DOHH2 (cell line): ENCODE results near the gene ITGAX.

Source experiments
- EZH2phosphoT487 ChIP-seq: fragments of 200-600 bp; sonication (generic); IDR thresholded peaks from 2 replicates; pipeline ENCODE4 v1.6.1; 2017; ENCODE audit warnings: borderline replicate concordance, mild to moderate bottlenecking, antibody characterized with exemption, low read length, moderate library complexity, mixed read lengths
- TF ChIP-seq, protein P1 (sequence below): fragments of 200-600 bp; sonication (generic); IDR thresholded peaks from one replicate; pipeline ENCODE4 v1.5.1; 2014; ENCODE audit warnings: antibody characterized with exemption, mild to moderate bottlenecking, low read depth, low read length; ENCODE audit not compliant: poor library complexity, severe bottlenecking

DNA sequence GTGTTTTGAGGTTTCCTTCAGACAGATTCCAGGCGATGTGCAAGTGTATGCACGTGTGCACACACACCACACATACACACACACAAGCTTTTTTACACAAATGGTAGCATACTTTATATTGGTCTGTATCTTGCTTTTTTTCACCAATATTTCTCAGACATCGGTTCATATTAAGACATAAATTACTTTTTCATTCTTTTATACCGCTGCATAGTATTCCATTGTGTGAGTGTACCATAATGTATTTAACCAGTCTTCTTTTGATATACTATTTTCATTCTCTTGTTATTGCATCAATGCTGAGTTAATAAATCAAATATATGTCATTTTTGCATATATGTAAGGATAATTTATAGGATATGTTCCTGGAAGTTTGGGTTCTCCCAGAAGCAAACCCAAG is 22.4 kb upstream of the ITGAX start:
- TF ChIP-seq, protein P1, sequence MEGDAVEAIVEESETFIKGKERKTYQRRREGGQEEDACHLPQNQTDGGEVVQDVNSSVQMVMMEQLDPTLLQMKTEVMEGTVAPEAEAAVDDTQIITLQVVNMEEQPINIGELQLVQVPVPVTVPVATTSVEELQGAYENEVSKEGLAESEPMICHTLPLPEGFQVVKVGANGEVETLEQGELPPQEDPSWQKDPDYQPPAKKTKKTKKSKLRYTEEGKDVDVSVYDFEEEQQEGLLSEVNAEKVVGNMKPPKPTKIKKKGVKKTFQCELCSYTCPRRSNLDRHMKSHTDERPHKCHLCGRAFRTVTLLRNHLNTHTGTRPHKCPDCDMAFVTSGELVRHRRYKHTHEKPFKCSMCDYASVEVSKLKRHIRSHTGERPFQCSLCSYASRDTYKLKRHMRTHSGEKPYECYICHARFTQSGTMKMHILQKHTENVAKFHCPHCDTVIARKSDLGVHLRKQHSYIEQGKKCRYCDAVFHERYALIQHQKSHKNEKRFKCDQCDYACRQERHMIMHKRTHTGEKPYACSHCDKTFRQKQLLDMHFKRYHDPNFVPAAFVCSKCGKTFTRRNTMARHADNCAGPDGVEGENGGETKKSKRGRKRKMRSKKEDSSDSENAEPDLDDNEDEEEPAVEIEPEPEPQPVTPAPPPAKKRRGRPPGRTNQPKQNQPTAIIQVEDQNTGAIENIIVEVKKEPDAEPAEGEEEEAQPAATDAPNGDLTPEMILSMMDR: no peak
- TF ChIP-seq EZH2phosphoT487: no peak
